ENCODE measurements around the gene CSNK2A1. TPM values are rescaled to one million over a fixed set of nuclear protein-coding genes. Genes with fewer than 3 reads are reported as not detected.

The CSNK2A1 gene
- total RNA-seq, 1 donor from 2014 or later: 84.8 TPM

DNA sequence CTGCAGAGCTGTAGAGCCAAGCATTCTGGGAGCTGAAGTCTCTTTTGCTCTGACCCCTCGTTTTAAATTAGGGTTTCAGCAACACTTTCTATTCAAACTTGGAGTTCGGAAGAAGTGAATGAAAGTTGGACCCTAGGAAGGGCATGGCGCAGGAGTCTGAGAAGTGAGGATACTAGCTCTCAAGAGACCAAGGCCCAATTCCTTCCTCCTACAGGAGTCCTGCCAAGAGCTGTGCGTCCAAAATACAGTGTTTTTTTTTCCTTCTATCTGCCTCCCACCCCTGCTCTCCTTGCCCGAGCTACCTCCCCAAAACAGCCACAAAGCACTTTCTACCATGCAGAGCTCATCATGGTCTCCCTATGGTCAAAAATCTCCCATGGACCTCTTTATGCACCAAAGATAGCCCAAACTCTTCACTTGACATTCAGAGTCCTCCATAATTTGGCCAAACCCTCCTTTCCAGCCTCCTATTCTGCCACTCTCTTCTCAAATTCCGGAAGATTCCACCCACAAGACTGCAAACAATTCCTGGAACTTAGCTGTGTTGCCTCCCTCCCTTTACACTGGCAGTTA lies 649 bp upstream of the CSNK2A1 start:
- TF ChIP-seq, protein P1, sequence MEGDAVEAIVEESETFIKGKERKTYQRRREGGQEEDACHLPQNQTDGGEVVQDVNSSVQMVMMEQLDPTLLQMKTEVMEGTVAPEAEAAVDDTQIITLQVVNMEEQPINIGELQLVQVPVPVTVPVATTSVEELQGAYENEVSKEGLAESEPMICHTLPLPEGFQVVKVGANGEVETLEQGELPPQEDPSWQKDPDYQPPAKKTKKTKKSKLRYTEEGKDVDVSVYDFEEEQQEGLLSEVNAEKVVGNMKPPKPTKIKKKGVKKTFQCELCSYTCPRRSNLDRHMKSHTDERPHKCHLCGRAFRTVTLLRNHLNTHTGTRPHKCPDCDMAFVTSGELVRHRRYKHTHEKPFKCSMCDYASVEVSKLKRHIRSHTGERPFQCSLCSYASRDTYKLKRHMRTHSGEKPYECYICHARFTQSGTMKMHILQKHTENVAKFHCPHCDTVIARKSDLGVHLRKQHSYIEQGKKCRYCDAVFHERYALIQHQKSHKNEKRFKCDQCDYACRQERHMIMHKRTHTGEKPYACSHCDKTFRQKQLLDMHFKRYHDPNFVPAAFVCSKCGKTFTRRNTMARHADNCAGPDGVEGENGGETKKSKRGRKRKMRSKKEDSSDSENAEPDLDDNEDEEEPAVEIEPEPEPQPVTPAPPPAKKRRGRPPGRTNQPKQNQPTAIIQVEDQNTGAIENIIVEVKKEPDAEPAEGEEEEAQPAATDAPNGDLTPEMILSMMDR (IDR thresholded peaks at IDR 0.05): no peak
- no peak for ATAC-seq
- intact Hi-C loops (cut with DNase I): no loop called here

DNA sequence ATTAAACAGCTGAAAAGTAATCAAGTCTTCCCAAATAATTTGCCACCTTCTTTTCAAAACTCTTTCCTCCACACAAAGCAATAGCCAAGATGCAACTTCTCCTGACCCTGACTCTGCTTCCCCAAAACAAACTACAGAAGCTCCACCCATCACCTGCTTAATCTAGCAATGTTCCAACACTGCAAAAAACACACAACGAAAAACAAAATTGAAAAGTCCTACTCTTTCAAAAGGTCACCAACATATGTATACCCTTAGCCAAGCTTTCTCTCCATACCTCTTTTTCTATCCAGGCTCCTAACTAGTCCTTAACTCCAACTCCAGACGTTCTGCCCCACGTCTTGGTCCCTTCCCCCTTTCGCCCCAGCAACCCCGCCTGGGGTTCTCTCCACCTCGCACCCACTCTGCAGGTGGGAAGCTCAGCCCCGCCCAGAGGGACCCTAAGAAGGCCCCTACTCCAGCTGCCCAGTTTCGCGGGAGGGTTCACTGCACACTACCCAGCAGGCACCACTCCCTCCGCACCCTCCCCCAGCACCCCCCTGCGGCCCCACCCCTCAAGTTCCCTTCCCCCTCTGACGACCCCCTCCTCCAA lies 717 bp downstream of the CSNK2A1 start:
- H3K4me3 ChIP-seq: peak overlapping the region; percentile 98
- intact Hi-C loops (cut with DNase I): no loop called here
- H3K4me1 ChIP-seq: peaks cover 22% of the 10 kb centered on the region
- TF ChIP-seq, protein P1 (IDR thresholded peaks at IDR 0.05): no peak
- no peaks in the 10 kb centered on the region for H3K27me3 ChIP-seq
- no peaks in the 10 kb centered on the region for H3K9me3 ChIP-seq
- no peaks in the 10 kb centered on the region for H3K36me3 ChIP-seq
- peak; percentile 71 for DNase-seq
- peak overlapping the region; percentile 88 for H3K27ac ChIP-seq
- peak; percentile 27 for ATAC-seq

More for the DNA sequence above, 649 bp upstream of the CSNK2A1 start:
- no peaks in the 10 kb centered on the region for H3K9me3 ChIP-seq
- peak overlapping the region; percentile 98 for H3K4me3 ChIP-seq
- no peak for DNase-seq
- no peaks in the 10 kb centered on the region for H3K27me3 ChIP-seq
- peaks cover 22% of the 10 kb centered on the region for H3K4me1 ChIP-seq
- peak overlapping the region; percentile 88 for H3K27ac ChIP-seq
- H3K36me3 ChIP-seq: no peaks in the 10 kb centered on the region

DNA sequence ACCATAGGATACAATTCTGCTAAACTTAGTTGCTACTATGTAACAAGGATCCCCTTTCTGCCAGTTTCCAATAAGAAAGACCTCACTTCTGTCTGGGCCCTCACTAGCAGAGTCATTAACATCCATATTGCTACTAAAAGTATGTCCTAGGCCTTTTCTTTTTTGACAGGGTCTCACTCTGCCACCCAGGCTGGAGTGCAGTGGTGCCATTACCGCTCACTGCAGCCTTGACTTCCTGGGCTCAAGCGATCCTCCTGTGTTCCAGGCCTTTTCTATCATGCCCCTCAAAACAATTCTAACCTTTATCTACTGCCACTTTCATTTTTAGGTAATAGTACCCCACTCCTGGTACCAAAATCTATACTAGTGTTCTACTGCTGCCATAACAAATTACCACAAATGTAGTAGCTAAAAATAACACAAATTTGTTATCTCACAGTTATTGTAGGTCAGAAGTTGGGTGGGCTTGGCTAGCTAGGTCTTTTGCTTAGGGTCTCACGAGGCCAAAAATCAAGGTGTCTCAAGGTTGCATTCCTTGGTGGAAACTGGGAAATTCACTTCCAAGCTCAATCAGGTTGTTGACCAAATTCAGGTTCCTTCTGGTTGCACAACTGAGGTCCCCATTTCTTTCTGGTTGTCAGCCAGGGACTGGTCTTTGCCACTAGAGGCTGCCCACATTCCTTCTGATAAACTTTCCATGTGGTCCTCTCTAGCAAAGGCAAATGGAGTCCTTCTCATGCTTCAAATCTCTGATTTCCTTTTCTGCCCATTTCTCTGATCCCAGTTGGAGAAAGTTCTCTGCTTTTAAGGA lies 3.0 kb downstream of the CSNK2A1 start:
- Histone ChIP-seq H3K27me3 (no peaks in the 10 kb centered on the region), H3K4me1 (peaks cover 32% of the 10 kb centered on the region), H3K27ac (no peak overlapping the region), H3K4me3 (no peak overlapping the region), H3K36me3 (no peaks in the 10 kb centered on the region), H3K9me3 (no peaks in the 10 kb centered on the region)
- DNase-seq (no peak), ATAC-seq (no peak)
- TF ChIP-seq, protein P1 (IDR thresholded peaks at IDR 0.05): no peak
- intact Hi-C loops (cut with DNase I): no loop called here

DNA sequence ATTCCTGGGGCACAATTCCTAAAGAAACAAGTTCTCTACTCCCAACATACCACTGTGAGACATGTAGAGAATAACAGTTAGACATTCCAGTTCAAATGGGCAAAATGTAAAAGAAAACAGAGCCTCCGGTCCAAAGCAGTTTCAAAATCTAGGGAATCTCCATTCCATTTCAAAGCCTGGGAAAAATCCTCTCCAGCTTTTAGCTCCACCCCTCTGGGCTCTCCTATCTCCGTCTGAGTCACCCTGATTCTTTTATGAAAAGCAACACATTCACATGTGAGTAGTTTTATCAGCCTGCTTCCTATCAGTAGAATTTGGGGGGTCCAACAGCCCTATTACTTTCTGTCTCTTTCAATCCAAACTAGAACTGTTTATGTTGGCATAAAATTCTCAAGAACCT lies 3.7 kb downstream of the CSNK2A1 start:
- Histone ChIP-seq H3K4me3 (no peak overlapping the region), H3K27me3 (no peaks in the 10 kb centered on the region), H3K36me3 (no peaks in the 10 kb centered on the region), H3K9me3 (no peaks in the 10 kb centered on the region), H3K4me1 (peaks cover 38% of the 10 kb centered on the region), H3K27ac (no peak overlapping the region)
- intact Hi-C loops (cut with DNase I): no loop called here
- DNase-seq: no peak
- ATAC-seq: no peak
- TF ChIP-seq, protein P1 (IDR thresholded peaks at IDR 0.05): no peak

DNA sequence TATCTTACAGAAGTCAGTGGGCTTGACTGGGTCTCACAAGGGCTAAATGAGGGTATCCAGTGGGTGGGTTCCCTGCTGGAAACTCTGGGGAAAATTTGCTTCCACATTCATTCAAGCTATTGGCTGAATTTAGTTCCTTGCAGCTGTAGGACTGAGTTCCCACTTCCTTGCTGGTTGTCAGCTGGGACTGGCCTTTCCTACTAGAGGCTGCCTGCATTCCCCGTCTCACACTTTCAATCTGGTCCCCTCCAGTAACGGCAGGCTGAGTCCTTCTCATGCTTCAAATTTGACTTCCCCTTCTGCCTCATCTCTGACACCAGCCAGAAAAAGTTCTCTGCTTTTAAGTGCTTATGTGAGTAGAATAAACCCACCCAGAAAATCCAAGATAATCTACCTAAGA lies 4.4 kb downstream of the CSNK2A1 start:
- no peak overlapping the region for H3K4me3 ChIP-seq
- no peak overlapping the region for H3K27ac ChIP-seq
- ATAC-seq: no peak
- TF ChIP-seq, protein P1 (IDR thresholded peaks at IDR 0.05): no peak
- intact Hi-C loops (cut with DNase I): no loop called here
- no peak for DNase-seq
- H3K27me3 ChIP-seq: no peaks in the 10 kb centered on the region
- peaks cover 38% of the 10 kb centered on the region for H3K4me1 ChIP-seq
- no peaks in the 10 kb centered on the region for H3K36me3 ChIP-seq
- no peaks in the 10 kb centered on the region for H3K9me3 ChIP-seq
